Thymus (tissue), 11 donors: ENCODE results near the gene ELSPBP1. TPM values are rescaled to one million over a fixed set of nuclear protein-coding genes. Genes with fewer than 3 reads are reported as not detected.

ENCODE experiments used
- DNase-seq, 9 donors: peaks; one replicate each; pipeline ENCODE4 v3.0.0-alpha.2; 2013; ENCODE audit warnings: low spot score in 9 of 9, low read depth in 6 of 9, missing footprints in 1 of 9
- H3K27ac ChIP-seq, 2 donors: one replicate each; pipeline ENCODE4 v1.5.1; 2013; ENCODE audit warnings: control low read depth in 1 of 2, low read depth in 1 of 2, low read length in 1 of 2, mild to moderate bottlenecking in 1 of 2, moderate library complexity in 1 of 2
- H3K27me3 ChIP-seq, 2 donors: one replicate each; pipeline ENCODE4 v1.5.1; 2013; ENCODE audit warnings: low read length in 1 of 2; ENCODE audit not compliant: control insufficient read depth in 2 of 2, insufficient read depth in 1 of 2
- H3K36me3 ChIP-seq, 2 donors: one replicate each; pipeline ENCODE4 v1.5.1; 2013; ENCODE audit warnings: low read length in 1 of 2, mild to moderate bottlenecking in 1 of 2, moderate library complexity in 1 of 2; ENCODE audit not compliant: control insufficient read depth in 2 of 2, insufficient read depth in 2 of 2
- H3K4me1 ChIP-seq, 2 donors: one replicate each; pipeline ENCODE4 v1.5.1; 2013; ENCODE audit warnings: low read length in 2 of 2; ENCODE audit not compliant: control insufficient read depth in 2 of 2, insufficient read depth in 2 of 2
- H3K4me3 ChIP-seq, 2 donors: one replicate each; pipeline ENCODE4 v1.5.1; 2013; ENCODE audit warnings: low read length in 2 of 2, control low read depth in 1 of 2, mild to moderate bottlenecking in 1 of 2
- H3K9me3 ChIP-seq, 2 donors: one replicate each; pipeline ENCODE4 v1.5.1; 2013; ENCODE audit warnings: low read length in 1 of 2, mild to moderate bottlenecking in 1 of 2; ENCODE audit not compliant: control insufficient read depth in 2 of 2, insufficient read depth in 1 of 2
- WGBS: extraction: QIAGEN DNeasy Blood & Tissue Kit; methylation state at CpG from one replicate; pipeline ENCODE4 v1.1.7; 2013; 5-methylcytosine and 5-hydroxymethylcytosine counted together
- polyA plus RNA-seq: library from polyadenylated mRNA; stranded (reverse); fragments of 200-250 nt; gene quantifications from one replicate; pipeline ENCODE4 v1.2.3, GENCODE V29; 2013
- total RNA-seq: library from RNA; stranded (reverse); fragments of 120-200 nt; gene quantifications from one replicate; pipeline ENCODE4 v1.2.4, GENCODE V29; 2013
- donor health status: healthy.

Gene ELSPBP1
- total and polyA plus RNA-seq, 2 donors: 0.24 to 0.32 TPM

DNA sequence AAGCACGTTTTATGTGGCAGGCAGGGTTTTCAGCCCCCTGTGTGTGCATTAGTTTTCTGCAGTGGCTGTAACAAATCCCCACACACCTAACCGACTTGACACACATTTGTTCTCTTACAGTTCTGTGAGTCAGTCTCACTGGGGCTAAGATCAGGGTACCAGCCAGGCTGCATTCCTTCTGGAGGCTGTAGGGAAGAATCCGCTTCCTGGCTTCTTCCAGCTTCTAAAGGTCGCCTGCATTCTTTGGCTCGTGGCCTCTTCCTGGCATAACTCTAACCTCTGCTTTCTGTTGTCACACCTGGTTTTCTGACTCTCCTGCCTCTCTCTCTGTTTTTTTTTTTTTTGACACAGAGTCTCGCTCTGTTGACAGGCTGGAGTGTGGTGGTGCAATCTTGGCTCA, 6.4 kb downstream of the ELSPBP1 start:
- no peak for DNase-seq
- 91% methylated on average over 6 of the region's 6 CpGs for WGBS
- no peak overlapping the region for H3K4me3 ChIP-seq

GRCh38 chr19:48004236-48004635, 9.8 kb downstream of the ELSPBP1 start:
- H3K27me3 ChIP-seq: no peaks in the 10 kb centered on the region
- H3K27ac ChIP-seq: no peak overlapping the region
- no peaks in the 10 kb centered on the region for H3K9me3 ChIP-seq
- no peak overlapping the region for H3K4me3 ChIP-seq
- 80% methylated on average over 6 of the region's 6 CpGs for WGBS
- DNase-seq: no peak
- H3K4me1 ChIP-seq: no peaks in the 10 kb centered on the region
- H3K36me3 ChIP-seq: no peaks in the 10 kb centered on the region

More for the DNA sequence above, 6.4 kb downstream of the ELSPBP1 start:
- Histone ChIP-seq H3K36me3 (no peaks in the 10 kb centered on the region), H3K27ac (no peak overlapping the region), H3K4me1 (no peaks in the 10 kb centered on the region), H3K27me3 (no peaks in the 10 kb centered on the region), H3K9me3 (no peaks in the 10 kb centered on the region)

GRCh38 chr19:48006762-48007161, 12.3 kb downstream of the ELSPBP1 start:
- Histone ChIP-seq H3K27ac (no peak overlapping the region), H3K4me1 (no peaks in the 10 kb centered on the region), H3K27me3 (no peaks in the 10 kb centered on the region), H3K36me3 (no peaks in the 10 kb centered on the region), H3K4me3 (no peak overlapping the region), H3K9me3 (no peaks in the 10 kb centered on the region)
- no peak for DNase-seq
- 86% methylated on average over 6 of the region's 6 CpGs for WGBS

- WGBS: 93% methylated on average over 11 of the region's 11 CpGs
These were observed 16.7 kb downstream of the ELSPBP1 start for GRCh38 chr19:48010932-48011758.

GRCh38 chr19:48020686-48021085, 26.3 kb downstream of the ELSPBP1 start:
- H3K4me1 ChIP-seq: no peaks in the 10 kb centered on the region
- 10% methylated on average over 3 of the region's 3 CpGs for WGBS
- no peak for DNase-seq
- no peak overlapping the region for H3K4me3 ChIP-seq
- no peaks in the 10 kb centered on the region for H3K36me3 ChIP-seq
- no peak overlapping the region for H3K27ac ChIP-seq
- H3K27me3 ChIP-seq: no peaks in the 10 kb centered on the region
- no peaks in the 10 kb centered on the region for H3K9me3 ChIP-seq

More at GRCh38 chr19:48010932-48011758, 16.7 kb downstream of the ELSPBP1 start:
- Histone ChIP-seq H3K4me1 (no peaks in the 10 kb centered on the region), H3K9me3 (no peaks in the 10 kb centered on the region), H3K27ac (no peak overlapping the region), H3K4me3 (no peak overlapping the region), H3K36me3 (no peaks in the 10 kb centered on the region), H3K27me3 (no peaks in the 10 kb centered on the region)
- no peak for DNase-seq

DNA sequence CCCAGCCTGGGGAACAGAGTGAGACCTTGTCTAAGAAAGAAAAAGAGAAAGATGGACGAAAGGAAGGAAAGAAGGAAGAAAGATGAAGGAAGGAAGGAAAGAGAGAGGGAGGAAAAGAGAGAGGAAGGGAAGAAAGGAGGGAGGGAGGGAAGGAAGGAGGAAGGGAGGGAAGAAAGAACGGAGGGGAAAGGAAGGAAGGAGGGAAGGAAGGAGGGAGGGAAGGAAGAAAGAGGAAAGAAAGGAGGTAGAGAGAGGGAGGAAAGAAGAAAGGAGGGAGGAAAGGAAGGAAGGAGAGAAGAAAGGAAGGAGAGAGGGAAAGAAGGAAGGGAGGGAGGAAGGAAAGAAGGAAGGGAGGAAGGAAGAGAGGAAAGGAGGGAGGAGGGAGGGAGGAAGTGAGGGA, 28.6 kb downstream of the ELSPBP1 start:
- Histone ChIP-seq H3K4me3 (no peak overlapping the region), H3K27ac (no peak overlapping the region), H3K27me3 (no peaks in the 10 kb centered on the region), H3K4me1 (no peaks in the 10 kb centered on the region), H3K36me3 (no peaks in the 10 kb centered on the region), H3K9me3 (no peaks in the 10 kb centered on the region)
- 82% methylated on average over 2 of the region's 2 CpGs for WGBS
- DNase-seq: no peak

- 93% methylated on average over 3 of the region's 3 CpGs for WGBS
- Histone ChIP-seq H3K36me3 (no peaks in the 10 kb centered on the region), H3K4me1 (no peaks in the 10 kb centered on the region), H3K9me3 (no peaks in the 10 kb centered on the region), H3K4me3 (no peak overlapping the region), H3K27me3 (no peaks in the 10 kb centered on the region), H3K27ac (no peak overlapping the region)
- no peak for DNase-seq
These were observed 29.1 kb downstream of the ELSPBP1 start for GRCh38 chr19:48023518-48023917.

- no peak overlapping the region for H3K27ac ChIP-seq
- no peaks in the 10 kb centered on the region for H3K4me1 ChIP-seq
- H3K4me3 ChIP-seq: no peak overlapping the region
- DNase-seq: no peak
- no peaks in the 10 kb centered on the region for H3K36me3 ChIP-seq
- H3K27me3 ChIP-seq: no peaks in the 10 kb centered on the region
- 81% methylated on average over 3 of the region's 3 CpGs for WGBS
- no peaks in the 10 kb centered on the region for H3K9me3 ChIP-seq
These were observed 31.0 kb downstream of the ELSPBP1 start for GRCh38 chr19:48025480-48025879.

DNA sequence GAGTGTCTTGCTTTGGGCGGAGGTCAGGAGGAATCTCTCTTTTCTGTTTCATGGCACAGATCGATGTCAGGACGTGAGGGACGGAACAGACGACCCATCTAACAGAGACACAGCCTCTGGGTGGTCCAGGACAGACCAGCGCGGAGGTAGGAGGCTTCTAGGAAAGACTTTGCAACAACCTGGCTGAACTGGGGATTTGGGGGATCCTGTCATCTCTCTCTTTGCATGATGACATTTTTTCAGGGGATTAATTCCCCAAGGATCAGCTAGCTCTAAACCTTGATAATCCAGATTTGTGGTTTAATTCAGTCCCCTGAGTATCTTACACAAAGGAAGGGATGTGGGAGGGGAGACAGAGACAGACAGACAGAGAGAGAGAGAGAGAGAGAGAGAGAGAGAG, 35.0 kb downstream of the ELSPBP1 start:
- no peak for DNase-seq
- no peak overlapping the region for H3K27ac ChIP-seq
- no peaks in the 10 kb centered on the region for H3K9me3 ChIP-seq
- WGBS: 88% methylated on average over 7 of the region's 7 CpGs
- no peaks in the 10 kb centered on the region for H3K36me3 ChIP-seq
- H3K27me3 ChIP-seq: no peaks in the 10 kb centered on the region
- no peaks in the 10 kb centered on the region for H3K4me1 ChIP-seq
- H3K4me3 ChIP-seq: no peak overlapping the region
